HG02642 (cell line): Measurements from ENCODE around the gene GLYR1.

Source experiments
- ATAC-seq: cut with Tn5 transposase; IDR thresholded peaks from one replicate; pipeline ENCODE4 v1.9.1; 2021; ENCODE audit warnings: mild to moderate bottlenecking; ENCODE audit not compliant: unreplicated experiment, poor library complexity

The GLYR1 gene

DNA sequence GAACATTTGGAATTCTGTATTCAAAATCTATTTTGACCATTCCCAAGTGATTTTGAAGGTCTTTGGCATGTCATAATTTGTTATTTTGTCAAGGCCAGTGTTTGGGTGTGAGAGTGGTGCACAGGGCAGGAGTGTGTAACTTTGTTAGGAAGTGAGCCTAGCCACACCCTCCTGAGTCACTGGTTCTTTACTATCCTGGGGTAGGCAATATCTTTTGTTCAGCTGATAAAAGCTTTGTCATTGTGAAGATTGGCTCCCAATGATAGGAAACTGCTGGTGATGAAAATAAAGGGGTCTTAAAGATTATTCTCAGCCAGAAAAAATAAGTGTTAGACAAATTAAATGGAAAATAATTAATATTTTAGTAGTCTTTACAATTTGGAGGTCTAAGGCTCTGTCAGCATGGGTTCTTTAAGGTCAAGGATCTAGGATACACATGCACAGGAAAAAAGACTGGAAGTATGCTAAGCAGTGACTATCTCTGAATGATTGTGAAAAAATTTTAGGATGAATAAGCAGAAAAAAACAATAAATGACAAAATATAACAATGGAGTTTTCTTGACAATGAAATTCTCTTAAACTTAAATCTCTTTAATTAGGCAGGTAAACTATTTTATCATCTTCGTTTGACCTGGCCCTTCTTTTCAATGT lies 5.3 kb upstream of the GLYR1 start:
- ATAC-seq, result no peak

GRCh38 chr16:4850211-4850610 lies 3.1 kb upstream of the GLYR1 start:
- no peak for ATAC-seq

DNA sequence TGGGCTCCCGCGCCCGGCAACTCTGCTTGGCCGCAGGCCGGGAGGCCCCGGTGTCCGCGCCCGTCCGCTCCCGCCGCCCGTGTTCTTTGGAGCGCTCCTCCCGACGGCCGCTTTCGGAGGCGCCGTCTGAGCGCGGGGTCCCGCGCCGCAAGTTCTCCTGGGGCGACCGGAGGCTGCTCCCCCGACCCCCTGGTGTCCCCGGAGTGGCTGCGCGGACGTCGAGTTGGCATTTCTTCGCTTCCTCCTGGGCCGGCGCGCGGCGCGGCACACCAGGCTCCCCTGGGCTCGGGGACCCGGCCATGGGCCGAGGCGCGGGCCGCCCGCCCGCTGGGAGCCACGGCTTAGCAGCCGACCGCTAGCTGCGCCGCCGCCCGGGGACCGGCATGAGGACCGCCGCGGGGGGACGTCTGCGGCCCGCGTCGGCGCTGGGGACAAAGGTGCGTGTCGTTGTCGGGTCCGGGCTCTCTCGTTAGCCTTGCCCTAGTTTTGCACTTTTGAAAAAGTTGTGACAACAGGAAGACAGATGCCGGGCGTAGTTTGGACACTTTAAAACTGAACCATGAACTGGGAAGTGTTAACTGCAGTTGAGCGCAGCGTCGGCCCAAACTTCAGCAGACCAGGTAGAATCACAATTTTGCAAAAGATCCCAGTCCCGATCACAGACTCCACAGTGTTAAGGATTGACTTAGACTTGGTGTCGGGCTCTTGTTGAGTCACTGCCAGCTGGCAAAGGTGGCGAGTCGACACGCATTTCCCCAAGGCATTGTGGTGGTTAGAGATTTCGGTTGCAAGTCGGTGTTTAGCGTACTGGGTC lies 893 bp upstream of the GLYR1 start:
- peak; percentile 30 for ATAC-seq

GRCh38 chr16:4846503-4846900 lies 586 bp downstream of the GLYR1 start:
- ATAC-seq, result peak; percentile 13

DNA sequence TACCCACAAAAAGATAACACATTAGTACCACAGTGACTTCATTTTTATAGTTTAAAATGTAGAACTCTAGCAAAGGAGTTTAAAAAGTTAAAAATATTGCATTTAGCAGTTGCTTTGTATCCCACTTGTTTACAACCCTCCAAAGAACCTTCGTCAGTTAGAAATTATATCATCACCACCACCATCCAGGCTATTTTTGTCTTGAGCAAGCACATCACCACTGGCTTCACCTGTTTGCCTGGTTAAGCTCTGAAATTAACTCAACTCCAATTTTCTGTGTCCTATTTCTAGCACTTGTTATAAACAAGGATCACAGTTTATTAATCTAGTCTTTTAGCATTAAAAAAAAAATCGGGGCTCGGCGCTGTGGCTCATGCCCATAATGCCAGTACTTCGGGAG lies 6.1 kb downstream of the GLYR1 start:
- ATAC-seq, result no peak

DNA sequence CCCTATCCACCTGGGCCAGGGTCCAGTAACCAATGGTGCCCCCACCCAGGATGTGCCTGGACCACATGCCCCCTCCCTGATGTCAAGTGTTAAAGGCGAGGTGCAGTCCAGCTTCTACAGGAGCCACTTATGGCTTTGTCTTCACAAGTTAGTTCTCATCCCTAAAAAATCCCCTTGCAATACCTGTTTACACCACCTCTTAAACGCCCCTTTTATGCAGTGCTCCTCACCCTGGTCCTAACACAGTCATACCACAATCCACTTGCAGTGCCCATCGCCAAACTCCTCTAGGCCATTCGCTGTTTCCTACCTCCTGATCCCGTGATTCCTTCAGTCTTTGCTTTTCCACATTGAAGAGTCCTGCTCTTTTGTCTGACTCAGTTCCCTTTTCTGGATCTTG lies 7.1 kb downstream of the GLYR1 start:
- no peak for ATAC-seq

GRCh38 chr16:4837733-4838501 lies 9.2 kb downstream of the GLYR1 start:
- no peak for ATAC-seq

DNA sequence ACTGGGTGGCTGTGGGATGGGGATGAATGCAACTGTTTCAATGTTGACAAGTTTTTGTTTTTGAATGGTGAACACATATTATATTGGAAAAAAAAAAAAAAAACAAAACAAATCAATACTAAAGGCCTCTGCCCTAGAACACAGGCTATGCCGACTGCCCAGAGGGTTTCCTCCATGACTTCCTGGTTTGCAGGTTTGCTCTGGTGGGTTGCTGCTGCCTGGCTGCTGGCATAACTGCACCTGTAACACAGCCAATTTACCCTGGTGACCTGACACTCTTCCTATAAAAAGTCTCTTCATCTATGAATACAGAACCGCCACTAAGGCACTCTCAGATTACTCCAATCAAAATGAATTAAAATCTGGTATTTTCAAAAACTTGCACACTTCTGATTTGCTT lies 10.4 kb downstream of the GLYR1 start:
- no peak for ATAC-seq

DNA sequence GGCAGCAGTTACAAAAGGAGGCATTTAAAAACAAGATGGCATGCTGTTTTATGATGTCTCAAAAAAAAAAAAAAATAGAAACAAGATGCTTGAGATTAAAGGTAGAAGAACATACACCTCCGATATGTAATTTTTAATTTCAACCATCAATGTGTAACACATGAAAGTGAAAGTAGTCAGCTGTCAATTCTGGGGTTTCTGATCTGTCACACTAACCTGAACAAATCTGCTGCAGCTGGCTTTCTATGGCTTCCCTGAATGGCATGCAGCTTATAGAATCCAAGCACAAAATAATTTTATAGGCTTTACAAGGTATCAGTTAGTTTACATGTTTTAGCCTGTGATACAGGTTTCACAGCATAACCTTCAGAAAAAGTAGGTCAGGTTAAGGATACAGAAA lies 13.5 kb downstream of the GLYR1 start:
- ATAC-seq, result no peak

DNA sequence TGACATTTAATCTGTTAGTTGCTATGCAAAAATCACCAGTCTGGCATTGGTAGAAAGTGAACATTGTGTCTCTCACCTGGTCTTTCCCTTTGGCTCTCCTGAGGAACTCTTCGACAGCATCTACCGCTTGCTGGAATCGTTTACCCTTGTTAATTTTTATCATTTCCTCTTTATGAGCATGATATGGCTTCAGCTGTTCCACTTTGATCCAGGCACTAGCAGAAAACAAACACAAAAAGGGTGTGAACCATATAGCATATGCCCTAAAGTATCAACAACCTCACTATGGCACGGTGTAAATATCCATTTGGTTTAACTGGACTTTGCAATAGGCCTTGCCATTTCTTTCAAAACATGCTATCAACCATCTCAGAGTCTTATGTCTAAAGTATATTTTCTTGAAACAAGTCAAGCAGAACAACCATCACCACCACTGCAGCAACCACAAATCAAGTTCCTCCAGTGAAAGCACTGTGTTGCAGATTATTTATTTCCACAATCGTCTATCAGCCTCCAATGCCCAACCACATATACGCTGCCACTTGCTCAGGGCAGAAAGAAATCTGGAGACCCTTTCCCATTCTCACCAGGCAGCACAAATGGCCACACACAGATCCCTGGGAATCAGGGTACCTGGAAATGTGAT lies 14.3 kb downstream of the GLYR1 start:
- no peak for ATAC-seq

GRCh38 chr16:4831616-4832015 lies 15.5 kb downstream of the GLYR1 start:
- no peak for ATAC-seq

DNA sequence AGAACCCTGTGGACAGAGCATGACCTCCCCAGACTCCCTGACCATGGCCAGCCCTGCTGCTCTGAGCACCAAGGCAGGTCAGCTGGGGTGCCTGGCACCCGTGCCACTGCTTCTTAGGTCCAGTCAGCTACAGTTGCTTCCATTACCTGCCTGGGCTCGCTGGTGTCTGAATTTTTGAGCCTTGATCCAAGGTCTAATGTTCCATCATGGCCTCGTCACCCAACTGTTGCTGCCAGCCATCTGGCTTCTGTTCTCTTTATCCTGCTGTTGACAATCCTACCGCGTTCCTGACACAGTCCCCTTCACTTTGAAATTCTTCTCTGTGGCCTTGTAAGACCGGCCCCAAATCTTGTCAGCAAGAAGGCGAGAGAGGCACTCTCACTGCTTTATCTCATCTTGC lies 16.7 kb downstream of the GLYR1 start:
- ATAC-seq, result no peak

- no peak for ATAC-seq
Observed at GRCh38 chr16:4828567-4829321, 18.3 kb downstream of the GLYR1 start.

DNA sequence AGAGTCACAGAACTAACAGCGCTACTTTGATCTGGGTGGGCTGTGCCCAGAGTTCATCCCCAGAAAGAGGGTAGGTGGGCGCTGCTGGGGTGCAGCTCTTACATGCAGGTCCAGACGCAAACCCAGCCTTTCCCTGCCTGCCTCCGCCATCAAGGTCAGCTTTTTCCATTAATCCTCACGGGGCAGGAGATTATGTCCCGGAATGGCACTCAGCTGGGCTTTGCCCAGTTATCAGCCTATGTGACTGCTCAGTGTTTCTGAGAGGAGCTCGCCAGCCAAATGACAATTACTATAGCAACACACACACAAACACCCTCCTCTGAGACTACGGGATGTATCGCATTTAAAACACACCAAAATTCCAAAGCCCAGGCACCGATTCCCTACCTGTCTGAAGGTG lies 20.1 kb downstream of the GLYR1 start:
- no peak for ATAC-seq

DNA sequence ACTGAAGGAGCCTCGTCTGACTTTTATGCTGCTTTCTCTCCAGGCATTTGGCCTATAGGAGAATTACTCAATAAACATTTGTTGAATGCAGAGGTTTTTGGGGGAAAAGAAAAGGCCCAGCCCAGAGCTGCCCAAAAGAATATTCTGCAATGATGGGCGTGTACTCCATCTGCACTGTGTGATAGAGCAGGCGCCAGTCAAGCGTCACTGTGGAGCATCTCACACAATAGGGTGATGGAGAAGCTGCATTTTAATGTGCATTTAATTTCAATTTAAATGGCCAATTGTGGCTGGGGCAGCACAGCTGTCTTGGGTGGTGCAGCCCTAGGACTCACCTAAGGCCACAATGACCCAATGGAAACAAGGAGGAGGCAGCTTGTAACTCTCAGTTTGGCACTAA lies 20.6 kb downstream of the GLYR1 start:
- no peak for ATAC-seq

DNA sequence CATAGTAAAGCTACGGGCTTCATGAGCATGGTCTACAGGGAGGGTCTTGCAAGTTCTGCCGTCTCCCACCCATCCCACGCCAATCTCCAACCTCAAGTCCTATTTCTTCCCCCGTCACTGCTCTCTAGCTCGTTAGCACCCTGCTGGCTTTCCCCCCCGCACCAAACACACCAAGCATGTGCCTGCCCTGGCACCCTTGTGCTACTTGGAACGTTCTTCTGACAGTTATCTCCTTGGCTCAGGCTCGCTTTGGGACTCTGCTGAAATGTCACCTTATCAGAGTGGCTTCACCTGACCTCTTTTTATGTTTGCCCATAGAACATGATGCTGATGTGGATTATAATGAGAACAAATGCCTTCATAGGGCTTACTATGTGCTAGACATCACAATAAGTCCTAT lies 21.9 kb downstream of the GLYR1 start:
- no peak for ATAC-seq

DNA sequence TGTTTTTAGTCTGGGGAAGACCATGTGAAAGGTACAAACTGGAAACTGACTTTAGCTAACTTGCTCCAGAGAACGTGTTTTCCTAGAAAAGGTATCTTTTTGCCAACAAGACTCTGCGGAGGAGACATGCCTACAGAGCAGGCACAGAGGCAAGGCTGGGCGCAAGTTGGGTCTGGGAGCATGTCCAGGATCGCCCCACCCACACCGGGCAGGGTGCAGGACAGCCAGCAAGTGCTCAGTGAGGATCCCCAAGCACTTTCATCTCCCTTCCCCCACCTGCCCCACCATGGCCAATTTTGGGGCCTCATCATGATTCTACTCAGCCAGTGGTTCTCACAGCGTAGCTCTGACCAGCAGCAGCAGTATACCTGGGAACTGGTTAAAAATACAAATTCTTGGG lies 26.4 kb downstream of the GLYR1 start:
- ATAC-seq, result no peak

GRCh38 chr16:4814542-4815173 lies 32.4 kb downstream of the GLYR1 start:
- ATAC-seq, result no peak

DNA sequence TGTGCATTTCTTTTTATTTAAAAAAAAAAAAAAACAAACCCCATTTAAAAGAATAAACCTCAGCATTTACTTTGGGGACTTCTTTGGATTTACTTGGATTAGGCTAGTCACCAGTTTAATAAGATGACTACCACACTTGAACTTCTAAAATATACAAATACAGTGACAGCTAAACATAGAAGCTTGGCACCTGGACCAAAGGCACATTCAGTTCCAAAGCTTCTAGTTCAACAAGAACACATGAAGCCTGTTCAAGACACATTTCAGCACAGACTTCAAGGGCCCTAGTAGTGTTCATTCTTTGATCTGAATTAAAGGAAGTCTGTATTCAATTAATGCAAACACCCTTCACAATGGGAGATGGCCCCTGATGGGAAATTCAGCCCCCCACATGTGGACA lies 33.0 kb downstream of the GLYR1 start:
- ATAC-seq, result no peak
